Choroid plexus epithelial cell (primary cell): ENCODE data around the gene HLTF.
A peak's percentile ranks its signal among the peaks of the same experiment; 100 is the strongest.

ENCODE experiments used
- DNase-seq: peaks from one replicate; pipeline ENCODE4 v3.0.0-alpha.2; 2010; ENCODE audit warnings: low read depth
- H3K4me3 ChIP-seq: 2 replicates; pipeline ENCODE4 v1.5.1; 2011; ENCODE audit warnings: low read depth, mild to moderate bottlenecking, control low read depth, low read length, moderate library complexity
- CTCF ChIP-seq: conservative IDR thresholded peaks from 2 replicates; pipeline ENCODE4 v1.5.1; 2011; ENCODE audit warnings: low read depth, mild to moderate bottlenecking, control low read depth, inconsistent platforms, low read length, moderate library complexity

Gene HLTF

GRCh38 chr3:149000206-149000745 lies 86.1 kb downstream of the HLTF start:
- peak; percentile 56 for DNase-seq
- H3K4me3 ChIP-seq = no peak overlapping the region
- no peak for TF ChIP-seq CTCF

DNA sequence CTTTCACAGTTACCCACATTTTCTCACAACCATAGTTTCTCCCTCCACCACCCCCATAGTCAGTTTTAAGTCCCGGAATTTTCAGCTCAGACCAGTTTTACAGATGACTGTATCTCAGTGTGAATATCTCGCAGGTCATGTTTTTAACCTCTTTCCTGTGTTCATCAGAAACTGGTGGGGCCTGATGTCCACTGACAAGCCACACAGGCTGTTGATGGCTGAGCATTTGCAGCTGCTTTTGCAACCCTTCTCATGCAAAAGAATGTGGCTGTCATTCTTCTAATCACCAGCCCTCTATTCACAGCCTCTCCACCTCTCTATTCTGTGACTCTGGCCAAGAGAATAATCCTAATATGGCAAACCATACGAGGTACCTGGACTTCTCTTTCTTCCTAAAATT lies 86.5 kb downstream of the HLTF start:
- no peak for TF ChIP-seq CTCF
- H3K4me3 ChIP-seq = no peak overlapping the region
- peak; percentile 73 for DNase-seq

- no peak for TF ChIP-seq CTCF
- DNase-seq = no peak
- H3K4me3 ChIP-seq = no peak overlapping the region
These were observed 87.5 kb downstream of the HLTF start for GRCh38 chr3:148998715-148999423.

DNA sequence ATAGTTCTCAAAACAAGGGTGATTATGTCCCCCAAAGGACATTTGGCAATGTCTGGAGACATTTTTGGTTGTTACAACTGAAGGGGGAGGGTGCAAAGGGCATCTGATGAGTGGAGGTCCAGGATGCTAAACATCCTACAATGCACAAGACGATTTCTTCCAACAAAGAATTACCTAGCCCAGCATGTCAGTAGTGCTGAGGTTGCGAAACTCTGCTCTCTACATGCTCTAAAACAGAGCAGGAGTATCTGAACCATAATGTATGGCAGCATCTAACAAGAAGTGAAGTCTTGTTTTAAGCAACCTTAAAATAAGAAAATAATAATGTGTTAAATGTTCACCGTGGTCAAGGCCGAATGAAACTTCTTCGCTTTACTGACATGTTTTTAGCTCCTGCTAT lies 88.0 kb downstream of the HLTF start:
- no peak overlapping the region for H3K4me3 ChIP-seq
- TF ChIP-seq CTCF = no peak
- DNase-seq = peak; percentile 46

- TF ChIP-seq CTCF = no peak
- H3K4me3 ChIP-seq = no peak overlapping the region
These were observed 88.7 kb downstream of the HLTF start for GRCh38 chr3:148997623-148998022.

DNA sequence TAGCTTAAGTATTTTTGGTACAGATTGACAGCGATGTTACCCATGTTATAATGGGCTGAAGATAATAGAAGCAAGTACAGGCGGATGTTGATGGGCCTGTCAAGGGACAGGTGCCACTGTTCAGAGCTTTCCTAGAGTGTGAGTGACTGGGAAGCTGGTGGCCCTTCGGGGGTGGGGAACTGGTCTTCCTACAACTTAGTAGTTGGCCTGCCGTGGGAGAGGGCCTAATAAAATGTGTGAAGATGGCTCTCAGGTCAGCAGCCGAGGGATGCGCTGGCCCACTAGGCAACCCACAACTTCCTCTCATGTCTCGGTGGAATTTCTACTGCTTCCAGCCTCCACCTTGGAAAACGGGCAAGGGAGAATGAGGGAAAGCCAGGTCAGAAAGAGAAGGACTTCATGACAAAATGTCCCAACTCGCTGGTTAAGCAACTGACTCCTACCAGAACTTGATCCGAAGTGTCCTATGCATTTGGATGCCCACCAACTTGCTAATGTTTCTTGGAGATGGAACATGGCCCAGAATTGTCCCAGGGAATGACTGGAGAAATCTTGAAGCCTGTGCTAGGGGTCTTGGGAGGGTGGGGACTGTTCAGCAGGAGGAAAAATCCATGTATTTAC lies 93.6 kb downstream of the HLTF start:
- TF ChIP-seq CTCF = no peak
- DNase-seq = no peak
- H3K4me3 ChIP-seq = peak overlapping the region; percentile 81

More at GRCh38 chr3:148997623-148998022, 88.7 kb downstream of the HLTF start:
- DNase-seq = no peak

DNA sequence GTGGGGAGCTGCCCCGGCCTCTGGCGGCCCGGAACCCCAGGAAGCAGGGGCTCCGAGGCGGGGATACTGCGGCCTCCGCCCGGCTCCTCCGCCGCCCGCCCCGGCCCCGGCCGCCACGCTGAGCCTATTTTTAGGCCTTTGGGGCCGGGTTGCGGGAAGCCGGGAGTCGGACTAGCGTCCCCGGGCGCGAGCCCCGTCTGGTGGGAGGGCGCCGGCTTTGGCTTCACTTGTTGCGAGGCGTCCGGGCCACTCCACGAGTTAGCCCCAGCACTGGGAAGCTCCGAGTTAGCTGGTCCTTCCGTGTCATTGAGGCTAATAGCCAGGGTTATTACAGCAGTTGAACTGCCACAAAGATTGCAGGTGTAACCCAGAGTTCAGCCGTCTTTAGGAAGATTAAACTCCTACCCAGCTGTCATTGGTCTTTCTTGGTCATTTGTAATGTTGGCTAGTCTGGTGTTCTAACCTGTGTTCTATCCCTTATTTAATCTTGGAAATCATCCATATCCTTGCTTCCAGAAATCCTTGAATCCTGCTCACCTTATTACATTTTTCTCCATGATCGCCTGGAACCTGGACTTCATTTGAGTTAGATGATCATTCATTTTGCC lies 94.2 kb downstream of the HLTF start:
- H3K4me3 ChIP-seq = peak overlapping the region; percentile 81
- TF ChIP-seq CTCF = no peak
- DNase-seq = peak; percentile 41
